Mucosa of descending colon (tissue), 3 donors: ENCODE results near the gene FGGY. TPM values are rescaled to one million over a fixed set of nuclear protein-coding genes. Genes with fewer than 3 reads are reported as not detected.
"Not testable (repeated sequence)": the region's sequence is repeated elsewhere in the genome, so short reads cannot be mapped to it uniquely, and the experiment has no call there.

Experiments
- ATAC-seq: fragments of 200-7000 bp; cut with Tn5 transposase; one replicate; pipeline ENCODE4 v1.9.1; 2020; ENCODE audit warnings: mild to moderate bottlenecking, moderate library complexity
- DNase-seq, 3 donors: peaks; one replicate each; pipeline ENCODE4 v3.0.0-alpha.2; 2020
- H3K36me3 ChIP-seq: fragments of 200-600 bp; one replicate; pipeline ENCODE4 v1.8.0; 2021; ENCODE audit warnings: low read depth, mild to moderate bottlenecking
- H3K4me1 ChIP-seq: fragments of 200-600 bp; one replicate; pipeline ENCODE4 v1.8.0; 2021; ENCODE audit warnings: low read depth, mild to moderate bottlenecking
- H3K4me3 ChIP-seq: fragments of 200-600 bp; one replicate; pipeline ENCODE4 v1.8.0; 2021; ENCODE audit warnings: mild to moderate bottlenecking
- H3K9me3 ChIP-seq: fragments of 200-600 bp; one replicate; pipeline ENCODE4 v1.8.0; 2021; ENCODE audit warnings: mild to moderate bottlenecking
- CTCF ChIP-seq: fragments of 200-600 bp; IDR thresholded peaks from one replicate; pipeline ENCODE4 v1.8.0; 2022; ENCODE audit warnings: antibody characterized with exemption, mild to moderate bottlenecking
- intact Hi-C, 2 donors: fragments of 100-400 bp; cut with DNase I in 1 of 2; cut with micrococcal nuclease in 1 of 2; formaldehyde crosslinking; loops; one replicate each; pipeline versions ENCODE4 v1.11.0 to v1.11.1; 2022; cut with DNase I, micrococcal nuclease
- total RNA-seq, 3 donors: library from RNA; stranded (reverse); fragmentation: NEBNext Ultra II Directional in 2 of 3; extraction: Animal tissue kit (Norgen Biotek cat#: 25700) in 2 of 3; gene quantifications; one replicate each; pipeline versions ENCODE4 v1.2.1 to v1.2.4, GENCODE V29; 2021 to 2023
- donor health status: DM: no; HTN: no; CAD: no; lungs with moderate emphysema.
- donor health status: DM: no; HTN: no; CAD: no.
- donor health status: DM: no; HTN: yes; CAD: no.

The FGGY gene
- total RNA-seq, 3 donors from 2014 or later = 25.2 to 38.3 (median 36.6) TPM

GRCh38 chr1:59485949-59486348, 189.1 kb downstream of the FGGY start:
- no peaks in the 10 kb centered on the region for H3K9me3 ChIP-seq
- intact Hi-C loops = no loop called here
- no peak for TF ChIP-seq CTCF
- H3K4me1 ChIP-seq = no peaks in the 10 kb centered on the region
- no peak overlapping the region for H3K4me3 ChIP-seq
- DNase-seq (no peak), ATAC-seq (no peak)
- H3K36me3 ChIP-seq = no peaks in the 10 kb centered on the region

- intact Hi-C loops = no loop called here
- no peak for ATAC-seq
- no peak for TF ChIP-seq CTCF
- no peaks in the 10 kb centered on the region for H3K4me1 ChIP-seq
- no peaks in the 10 kb centered on the region for H3K9me3 ChIP-seq
- DNase-seq = no peak
- no peak overlapping the region for H3K4me3 ChIP-seq
- H3K36me3 ChIP-seq = no peaks in the 10 kb centered on the region
Observed at GRCh38 chr1:59486615-59487014, 189.7 kb downstream of the FGGY start.

- intact Hi-C loops = no loop called here
Observed at GRCh38 chr1:59487335-59488031, 190.6 kb downstream of the FGGY start.

DNA sequence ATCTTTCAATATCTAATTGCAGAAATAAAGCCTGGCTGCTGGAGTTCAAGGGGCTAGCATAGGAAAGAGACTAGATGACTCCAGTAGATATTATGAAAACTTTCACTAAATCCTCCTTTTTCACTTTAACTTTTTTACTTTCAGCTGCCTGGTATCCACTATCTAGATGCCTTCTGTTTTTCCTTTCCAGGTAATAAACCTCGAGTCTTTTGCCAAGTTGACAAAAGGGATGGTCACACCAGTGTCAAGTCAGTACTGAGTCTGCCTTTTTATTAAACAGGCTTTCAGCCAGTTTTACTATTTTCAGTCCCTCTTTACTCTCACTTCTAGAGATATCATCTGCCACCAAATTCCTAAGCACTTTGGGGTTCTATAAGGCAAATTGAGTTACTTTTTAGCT, 195.6 kb downstream of the FGGY start:
- intact Hi-C loops = no loop called here
- no peak for TF ChIP-seq CTCF
- ATAC-seq (no peak), DNase-seq (no peak)
- Histone ChIP-seq H3K4me3 (no peak overlapping the region), H3K4me1 (no peaks in the 10 kb centered on the region), H3K9me3 (no peaks in the 10 kb centered on the region), H3K36me3 (no peaks in the 10 kb centered on the region)

More at GRCh38 chr1:59487335-59488031, 190.6 kb downstream of the FGGY start:
- no peak for ATAC-seq
- no peak for DNase-seq
- no peak for TF ChIP-seq CTCF
- Histone ChIP-seq H3K36me3 (no peaks in the 10 kb centered on the region), H3K4me1 (no peaks in the 10 kb centered on the region), H3K4me3 (no peak overlapping the region), H3K9me3 (no peaks in the 10 kb centered on the region)

GRCh38 chr1:59494145-59494833, 197.4 kb downstream of the FGGY start:
- DNase-seq (no peak), ATAC-seq (no peak)
- H3K4me1 ChIP-seq = peaks cover 5% of the 10 kb centered on the region
- TF ChIP-seq CTCF = no peak
- no peaks in the 10 kb centered on the region for H3K9me3 ChIP-seq
- intact Hi-C loops = no loop called here
- H3K36me3 ChIP-seq = no peaks in the 10 kb centered on the region
- no peak overlapping the region for H3K4me3 ChIP-seq

DNA sequence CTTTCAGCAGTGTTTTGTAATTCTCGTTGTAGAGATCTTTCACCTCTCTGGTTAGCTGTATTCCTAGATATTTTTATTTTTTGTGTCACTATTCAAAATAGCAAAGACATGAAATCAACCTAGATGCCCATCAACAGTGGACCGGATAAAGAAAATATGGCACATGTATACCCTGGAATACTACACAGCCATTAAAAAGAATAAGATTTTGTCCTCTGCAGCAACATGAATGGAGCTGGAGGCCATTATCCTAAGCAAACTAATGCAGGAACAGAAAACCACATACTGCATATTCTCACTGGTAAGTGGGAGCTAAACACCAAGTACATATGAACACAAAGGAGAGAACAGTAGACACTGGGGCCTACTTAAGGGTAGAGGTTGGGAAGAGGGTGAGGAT, 199.3 kb downstream of the FGGY start:
- intact Hi-C loops, DNase-seq, H3K36me3 ChIP-seq, ATAC-seq, H3K4me1 ChIP-seq, H3K4me3 ChIP-seq, H3K9me3 ChIP-seq: not testable (repeated sequence)
